ENCODE data around the gene TMEM52B. TPM values are rescaled to one million over a fixed set of nuclear protein-coding genes. Genes with fewer than 3 reads are reported as not detected.

The TMEM52B gene
- total RNA-seq, 1 experiment from 2014 or later: not detected

DNA sequence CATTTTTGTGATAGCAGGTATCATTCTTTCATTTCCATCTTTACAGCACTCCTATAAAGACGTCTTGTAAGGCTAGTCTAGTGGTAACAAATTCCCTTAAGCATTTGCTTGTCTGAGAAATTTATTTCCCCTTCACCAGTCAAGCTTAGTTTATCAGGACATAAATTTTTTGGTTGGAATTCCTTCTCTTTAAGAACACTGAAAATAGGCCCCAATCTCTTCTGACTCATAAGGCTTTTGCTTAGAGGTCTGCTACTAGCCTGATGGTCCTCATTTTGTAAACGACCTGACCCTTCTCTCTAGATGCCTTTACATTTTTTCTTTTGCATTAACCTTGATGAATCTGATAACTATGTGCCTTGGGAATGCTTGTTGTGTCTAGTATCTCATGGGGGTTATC is 27.2 kb upstream of the TMEM52B start:
- ChIA-PET POLR2A (ENCODE audit: low non-redundant PET) (interaction anchor here (0.7 kb wide), 1 partner anchor 348 kb away, joined by 3 read pairs; no protein-coding TSS in a partner anchor), CTCF (interaction anchor here (0.8 kb wide), 1 partner anchor 63 kb away, joined by 3 read pairs; no protein-coding TSS in a partner anchor)
- BruUV-seq (replicated peaks): no TSS peak
- TF ChIP-seq, protein P1, sequence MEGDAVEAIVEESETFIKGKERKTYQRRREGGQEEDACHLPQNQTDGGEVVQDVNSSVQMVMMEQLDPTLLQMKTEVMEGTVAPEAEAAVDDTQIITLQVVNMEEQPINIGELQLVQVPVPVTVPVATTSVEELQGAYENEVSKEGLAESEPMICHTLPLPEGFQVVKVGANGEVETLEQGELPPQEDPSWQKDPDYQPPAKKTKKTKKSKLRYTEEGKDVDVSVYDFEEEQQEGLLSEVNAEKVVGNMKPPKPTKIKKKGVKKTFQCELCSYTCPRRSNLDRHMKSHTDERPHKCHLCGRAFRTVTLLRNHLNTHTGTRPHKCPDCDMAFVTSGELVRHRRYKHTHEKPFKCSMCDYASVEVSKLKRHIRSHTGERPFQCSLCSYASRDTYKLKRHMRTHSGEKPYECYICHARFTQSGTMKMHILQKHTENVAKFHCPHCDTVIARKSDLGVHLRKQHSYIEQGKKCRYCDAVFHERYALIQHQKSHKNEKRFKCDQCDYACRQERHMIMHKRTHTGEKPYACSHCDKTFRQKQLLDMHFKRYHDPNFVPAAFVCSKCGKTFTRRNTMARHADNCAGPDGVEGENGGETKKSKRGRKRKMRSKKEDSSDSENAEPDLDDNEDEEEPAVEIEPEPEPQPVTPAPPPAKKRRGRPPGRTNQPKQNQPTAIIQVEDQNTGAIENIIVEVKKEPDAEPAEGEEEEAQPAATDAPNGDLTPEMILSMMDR (conservative IDR thresholded peaks at IDR 0.05; ENCODE audit: low read depth, low read length): no peak
- TF ChIP-seq EZH2 (IDR thresholded peaks at IDR 0.05; ENCODE audit: borderline replicate concordance, low read depth, low read length, poor library complexity, severe bottlenecking): no peak
- no peak for DNase-seq (ENCODE audit: low spot score)
- no peaks in the 10 kb centered on the region for H3K27me3 ChIP-seq (replicated peaks; ENCODE audit: insufficient read depth, low read depth, low read length, poor library complexity)
- H3K4me3 ChIP-seq (ENCODE audit: low read depth, low read length, poor library complexity, severe bottlenecking): no peak overlapping the region
- no peaks in the 10 kb centered on the region for H3K36me3 ChIP-seq (ENCODE audit: insufficient read depth, low read length, poor library complexity, severe bottlenecking)
- intact Hi-C loops (cut with micrococcal nuclease; ENCODE audit: unreplicated experiment): loop anchor here (5.0 kb wide), 1 partner anchor 411 kb away; no protein-coding TSS in a partner anchor
- H3K4me1 ChIP-seq (ENCODE audit: insufficient read depth, low read length, poor library complexity, severe bottlenecking): no peaks in the 10 kb centered on the region
- H3K27ac ChIP-seq (ENCODE audit: low read depth, low read length, poor library complexity, severe bottlenecking): no peak overlapping the region
- no peaks in the 10 kb centered on the region for H3K9me3 ChIP-seq (ENCODE audit: low read depth, low read length, poor library complexity, severe bottlenecking)

DNA sequence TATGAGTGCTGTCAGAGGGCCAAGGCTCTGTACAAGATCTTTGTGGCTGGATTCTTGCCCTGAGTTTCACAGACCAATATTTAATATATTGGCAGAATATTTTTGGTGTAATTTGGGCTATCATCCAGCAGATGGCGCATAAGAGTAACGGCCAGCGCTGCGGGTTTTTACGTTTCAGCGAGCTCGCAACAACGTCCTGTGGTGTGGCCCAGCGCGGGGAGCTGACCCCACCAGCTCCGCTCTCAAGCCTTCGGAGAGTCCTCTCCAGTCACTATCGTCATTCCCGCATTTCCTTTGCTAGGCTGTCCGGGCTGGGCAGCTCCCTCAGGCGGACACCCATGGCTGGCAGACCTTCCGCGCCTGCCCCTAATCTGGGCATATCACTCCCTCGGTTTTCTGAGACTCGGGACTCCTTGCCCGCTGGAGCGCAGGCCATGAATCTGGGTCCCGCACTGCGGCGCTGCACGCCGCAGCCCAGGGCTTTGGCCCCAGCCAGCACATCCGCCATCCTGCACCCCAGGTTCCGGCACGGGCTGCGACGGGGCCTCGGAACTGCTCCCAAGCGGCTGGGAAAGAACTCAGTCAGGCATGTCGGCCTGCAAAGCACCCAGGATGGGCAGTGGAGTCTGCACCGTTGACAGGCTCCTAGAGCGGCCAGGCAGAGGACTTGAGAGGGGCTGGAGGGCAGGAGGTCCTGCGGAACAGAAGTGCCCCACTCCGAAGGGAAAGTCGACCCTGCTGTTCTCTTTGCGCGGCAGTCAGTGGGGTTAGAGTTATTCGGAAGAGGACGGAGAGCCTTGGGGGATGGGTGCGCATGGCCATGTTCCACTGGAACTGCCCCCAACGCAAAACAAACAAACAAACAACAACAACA is 25.3 kb upstream of the TMEM52B start:
- CTCF ChIA-PET: interaction anchor here (0.7 to 1.2 kb wide), 5 partner anchors 10 to 1018 kb away, joined by 3 to 5 read pairs (median 4); partner anchors contain the start of gene SMIM10L1

DNA sequence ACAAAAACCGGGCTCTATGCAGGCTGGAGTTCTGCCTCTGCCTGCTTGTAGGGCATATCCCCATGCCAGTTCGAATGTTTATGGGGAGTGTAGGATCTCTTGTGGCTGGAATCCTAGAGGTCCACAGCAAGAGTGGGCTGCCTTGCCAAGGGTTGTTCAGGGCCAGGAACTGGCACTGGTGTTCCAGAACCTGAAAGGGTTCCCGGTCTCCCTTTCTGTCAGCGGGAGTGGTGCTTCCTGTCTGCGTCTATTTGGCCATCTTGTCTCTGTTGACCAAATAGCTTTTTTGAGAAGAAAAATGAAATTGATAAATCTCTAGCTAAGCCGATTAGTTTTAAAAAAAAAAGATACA is 24.7 kb upstream of the TMEM52B start:
- no peaks in the 10 kb centered on the region for H3K9me3 ChIP-seq (ENCODE audit: low read depth, low read length, poor library complexity, severe bottlenecking)
- peak overlapping the region; percentile 48 for H3K4me3 ChIP-seq (ENCODE audit: low read depth, low read length, poor library complexity, severe bottlenecking)
- H3K36me3 ChIP-seq (ENCODE audit: insufficient read depth, low read length, poor library complexity, severe bottlenecking): no peaks in the 10 kb centered on the region
- intact Hi-C loops (cut with micrococcal nuclease; ENCODE audit: unreplicated experiment): loop anchor here (5.0 kb wide), 1 partner anchor 408 kb away; no protein-coding TSS in a partner anchor
- ChIA-PET CTCF (interaction anchor here (1.2 kb wide), 1 partner anchor 11 kb away, joined by 4 read pairs; no protein-coding TSS in a partner anchor), POLR2A (ENCODE audit: low non-redundant PET) (no interaction called here)
- no TSS peak for BruUV-seq (replicated peaks)
- no peak for DNase-seq (ENCODE audit: low spot score)
- TF ChIP-seq, protein P1 (conservative IDR thresholded peaks at IDR 0.05; ENCODE audit: low read depth, low read length): no peak
- TF ChIP-seq EZH2 (IDR thresholded peaks at IDR 0.05; ENCODE audit: borderline replicate concordance, low read depth, low read length, poor library complexity, severe bottlenecking): no peak
- no peaks in the 10 kb centered on the region for H3K4me1 ChIP-seq (ENCODE audit: insufficient read depth, low read length, poor library complexity, severe bottlenecking)
- H3K27me3 ChIP-seq (replicated peaks; ENCODE audit: insufficient read depth, low read depth, low read length, poor library complexity): no peaks in the 10 kb centered on the region
- no peak overlapping the region for H3K27ac ChIP-seq (ENCODE audit: low read depth, low read length, poor library complexity, severe bottlenecking)

More for the DNA sequence above, 25.3 kb upstream of the TMEM52B start:
- Histone ChIP-seq H3K4me1 (ENCODE audit: insufficient read depth, low read length, poor library complexity, severe bottlenecking) (no peaks in the 10 kb centered on the region), H3K4me3 (ENCODE audit: low read depth, low read length, poor library complexity, severe bottlenecking) (peak overlapping the region; percentile 48), H3K36me3 (ENCODE audit: insufficient read depth, low read length, poor library complexity, severe bottlenecking) (no peaks in the 10 kb centered on the region), H3K27ac (ENCODE audit: low read depth, low read length, poor library complexity, severe bottlenecking) (peak overlapping the region; percentile 25), H3K9me3 (ENCODE audit: low read depth, low read length, poor library complexity, severe bottlenecking) (no peaks in the 10 kb centered on the region), H3K27me3 (replicated peaks; ENCODE audit: insufficient read depth, low read depth, low read length, poor library complexity) (no peaks in the 10 kb centered on the region)
- BruUV-seq (replicated peaks): no TSS peak
- POLR2A ChIA-PET (ENCODE audit: low non-redundant PET): no interaction called here
- intact Hi-C loops (cut with micrococcal nuclease; ENCODE audit: unreplicated experiment): loop anchor here (1.0 to 5.0 kb wide), 2 partner anchors 37 to 409 kb away; no protein-coding TSS in a partner anchor
- peak; percentile 74 for DNase-seq (ENCODE audit: low spot score)
- TF ChIP-seq, protein P1 (conservative IDR thresholded peaks at IDR 0.05; ENCODE audit: low read depth, low read length): peak; percentile 82
- TF ChIP-seq EZH2 (IDR thresholded peaks at IDR 0.05; ENCODE audit: borderline replicate concordance, low read depth, low read length, poor library complexity, severe bottlenecking): no peak

All from A673 (cell line).